ENCODE measurements around the gene SLC25A26. TPM values are rescaled to one million over a fixed set of nuclear protein-coding genes. Genes with fewer than 3 reads are reported as not detected.
"Not testable (repeated sequence)": the region's sequence is repeated elsewhere in the genome, so short reads cannot be mapped to it uniquely, and the experiment has no call there.

SLC25A26 gene
- total and polyA plus RNA-seq, 2 experiments from 2014 or later, result 19.8 to 25.7 TPM

- no peaks in the 10 kb centered on the region for H3K36me3 ChIP-seq (replicated peaks; ENCODE audit: insufficient read depth, low read depth)
- H3K79me2 ChIP-seq, result no peaks in the 10 kb centered on the region
- H3K4me2 ChIP-seq, result no peak overlapping the region
- no peak overlapping the region for H3K27ac ChIP-seq
- TF ChIP-seq EZH2phosphoT487 (IDR thresholded peaks at IDR 0.05; ENCODE audit: low read depth, severe bottlenecking, unreplicated experiment) (no peak), CTCF (IDR thresholded peaks at IDR 0.05; ENCODE audit: poor library complexity) (no peak), EZH2 (IDR thresholded peaks at IDR 0.05; ENCODE audit: borderline replicate concordance) (no peak)
- H3K4me1 ChIP-seq (ENCODE audit: insufficient read depth), result peaks cover 9% of the 10 kb centered on the region
- no peak overlapping the region for H2AFZ ChIP-seq
- DNase-seq (ENCODE audit: low spot score), result no peak
- no peak overlapping the region for H3K4me3 ChIP-seq
- H3K9me3 ChIP-seq (ENCODE audit: low read depth), result no peaks in the 10 kb centered on the region
- no peaks in the 10 kb centered on the region for H4K20me1 ChIP-seq (ENCODE audit: insufficient read depth, poor library complexity, severe bottlenecking)
- no peaks in the 10 kb centered on the region for H3K9me2 ChIP-seq (replicated peaks; ENCODE audit: insufficient read depth)
- WGBS (ENCODE audit: low lambda C conversion rate, missing lambda C conversion rate), result 90% methylated on average over 2 of the region's 2 CpGs
- no peaks in the 10 kb centered on the region for H3K27me3 ChIP-seq
Measured at GRCh38 chr3:66297900-66298299, 77.1 kb downstream of the SLC25A26 start.

GRCh38 chr3:66298591-66298990 lies 77.8 kb downstream of the SLC25A26 start:
- Histone ChIP-seq H3K9me2 (replicated peaks; ENCODE audit: insufficient read depth) (no peaks in the 10 kb centered on the region), H3K4me3 (no peak overlapping the region), H2AFZ (no peak overlapping the region), H3K27me3 (no peaks in the 10 kb centered on the region), H3K27ac (no peak overlapping the region), H3K36me3 (replicated peaks; ENCODE audit: insufficient read depth, low read depth) (no peaks in the 10 kb centered on the region), H3K9me3 (ENCODE audit: low read depth) (no peaks in the 10 kb centered on the region), H3K4me2 (no peak overlapping the region), H3K4me1 (ENCODE audit: insufficient read depth) (peaks cover 9% of the 10 kb centered on the region), H3K79me2 (no peaks in the 10 kb centered on the region), H4K20me1 (ENCODE audit: insufficient read depth, poor library complexity, severe bottlenecking) (no peaks in the 10 kb centered on the region)
- 58% methylated on average over 1 of the region's 1 CpG for WGBS (ENCODE audit: low lambda C conversion rate, missing lambda C conversion rate)
- DNase-seq (ENCODE audit: low spot score), result no peak
- no peak for TF ChIP-seq EZH2phosphoT487 (IDR thresholded peaks at IDR 0.05; ENCODE audit: low read depth, severe bottlenecking, unreplicated experiment)
- no peak for TF ChIP-seq EZH2 (IDR thresholded peaks at IDR 0.05; ENCODE audit: borderline replicate concordance)
- TF ChIP-seq CTCF (IDR thresholded peaks at IDR 0.05; ENCODE audit: poor library complexity), result no peak

- peak overlapping the region; percentile 58 for H3K4me2 ChIP-seq
- not testable (repeated sequence) for H4K20me1 ChIP-seq (ENCODE audit: insufficient read depth, poor library complexity, severe bottlenecking); H3K27me3 ChIP-seq; H2AFZ ChIP-seq; H3K79me2 ChIP-seq; H3K9me3 ChIP-seq (ENCODE audit: low read depth); H3K4me1 ChIP-seq (ENCODE audit: insufficient read depth); DNase-seq (ENCODE audit: low spot score); H3K9me2 ChIP-seq (replicated peaks; ENCODE audit: insufficient read depth); H3K4me3 ChIP-seq; H3K27ac ChIP-seq; H3K36me3 ChIP-seq (replicated peaks; ENCODE audit: insufficient read depth, low read depth)
- 75% methylated on average over 7 of the region's 7 CpGs for WGBS (ENCODE audit: low lambda C conversion rate, missing lambda C conversion rate)
Measured at GRCh38 chr3:66299085-66299484, 78.3 kb downstream of the SLC25A26 start.

- no peak for TF ChIP-seq EZH2 (IDR thresholded peaks at IDR 0.05; ENCODE audit: borderline replicate concordance)
- no peak for TF ChIP-seq EZH2phosphoT487 (IDR thresholded peaks at IDR 0.05; ENCODE audit: low read depth, severe bottlenecking, unreplicated experiment)
- no peak for TF ChIP-seq CTCF (IDR thresholded peaks at IDR 0.05; ENCODE audit: poor library complexity)
- H3K4me3 ChIP-seq, result no peak overlapping the region
- H4K20me1 ChIP-seq (ENCODE audit: insufficient read depth, poor library complexity, severe bottlenecking), result no peaks in the 10 kb centered on the region
- H3K27me3 ChIP-seq, result no peaks in the 10 kb centered on the region
- WGBS (ENCODE audit: low lambda C conversion rate, missing lambda C conversion rate), result 53% methylated on average over 4 of the region's 4 CpGs
- no peak overlapping the region for H2AFZ ChIP-seq
- no peaks in the 10 kb centered on the region for H3K79me2 ChIP-seq
- H3K9me2 ChIP-seq (replicated peaks; ENCODE audit: insufficient read depth), result no peaks in the 10 kb centered on the region
- no peaks in the 10 kb centered on the region for H3K36me3 ChIP-seq (replicated peaks; ENCODE audit: insufficient read depth, low read depth)
- peaks cover 9% of the 10 kb centered on the region for H3K4me1 ChIP-seq (ENCODE audit: insufficient read depth)
- no peaks in the 10 kb centered on the region for H3K9me3 ChIP-seq (ENCODE audit: low read depth)
- no peak for DNase-seq (ENCODE audit: low spot score)
- peak overlapping the region; percentile 58 for H3K4me2 ChIP-seq
- H3K27ac ChIP-seq, result no peak overlapping the region
Measured at GRCh38 chr3:66299891-66300290, 79.1 kb downstream of the SLC25A26 start.

Data from hepatocyte (in vitro differentiated cells).